Cerebellar nuclear complex (tissue), 1 donor: Measurements from ENCODE around the gene MYCBPAP.
"Not testable (repeated sequence)": the region's sequence is repeated elsewhere in the genome, so short reads cannot be mapped to it uniquely, and the experiment has no call there.

Source experiments
- DNase-seq, 2 experiments: peaks; one replicate each; lab custom pipeline; 2025; lab: John Stamatoyannopoulos, UW

Gene MYCBPAP

DNA sequence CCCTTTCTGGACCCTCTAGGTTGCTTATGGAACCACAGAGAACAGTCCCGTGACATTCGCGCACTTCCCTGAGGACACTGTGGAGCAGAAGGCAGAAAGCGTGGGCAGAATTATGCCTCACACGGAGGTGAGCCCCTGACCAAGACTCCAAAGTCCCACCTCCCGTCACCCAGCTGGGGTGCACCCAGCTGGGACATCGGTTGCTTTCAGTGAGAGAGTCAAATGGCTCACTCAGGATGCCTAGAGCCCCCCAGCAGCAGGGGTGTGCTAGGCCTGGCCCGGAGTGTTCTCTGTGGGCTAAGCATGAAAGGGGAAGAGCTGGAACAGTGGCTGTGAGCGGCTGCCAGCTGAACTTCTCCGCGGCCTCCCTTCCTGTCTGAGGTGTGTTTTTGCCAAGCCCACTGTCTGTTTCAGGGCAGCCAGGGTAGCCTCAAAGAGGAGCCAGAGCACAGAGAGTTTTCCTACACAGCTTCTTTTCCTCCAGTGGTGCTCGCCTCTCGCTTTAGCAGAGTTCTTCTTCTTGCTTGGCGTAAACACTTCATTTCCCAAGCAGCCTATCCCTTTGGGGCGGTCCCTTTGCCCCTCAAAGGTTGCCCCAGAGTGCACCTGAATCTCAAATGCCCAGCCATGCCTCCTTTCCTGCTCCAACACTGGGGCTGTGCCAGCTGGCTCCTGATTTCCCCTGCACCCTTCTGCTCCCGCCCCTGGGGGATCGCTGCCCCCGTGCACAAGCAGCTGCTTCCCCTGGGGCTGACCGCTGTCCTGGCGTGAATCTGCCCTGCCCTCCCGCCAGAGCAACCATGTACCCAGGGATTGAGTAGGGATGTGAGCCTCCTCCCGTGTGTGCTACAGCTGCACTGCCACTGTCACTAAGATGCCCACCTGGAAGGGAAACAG lies 37.0 kb upstream of the MYCBPAP start:
- DNase-seq, result no peak

DNA sequence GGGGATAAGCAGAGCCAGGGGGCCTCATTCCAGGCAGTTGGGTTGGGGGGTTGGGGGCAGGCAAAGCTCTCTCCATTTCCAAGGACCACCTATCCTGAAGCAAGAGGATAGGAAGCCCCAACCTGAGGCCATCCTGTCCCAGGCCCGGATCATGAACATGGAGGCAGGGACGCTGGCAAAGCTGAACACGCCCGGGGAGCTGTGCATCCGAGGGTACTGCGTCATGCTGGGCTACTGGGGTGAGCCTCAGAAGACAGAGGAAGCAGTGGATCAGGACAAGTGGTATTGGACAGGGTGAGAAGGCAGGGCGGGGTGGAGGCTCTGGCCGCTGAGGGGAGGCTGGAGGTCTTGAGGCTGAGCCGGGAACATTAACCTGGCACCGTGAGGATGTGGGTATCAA lies 36.0 kb upstream of the MYCBPAP start:
- DNase-seq, result no peak

DNA sequence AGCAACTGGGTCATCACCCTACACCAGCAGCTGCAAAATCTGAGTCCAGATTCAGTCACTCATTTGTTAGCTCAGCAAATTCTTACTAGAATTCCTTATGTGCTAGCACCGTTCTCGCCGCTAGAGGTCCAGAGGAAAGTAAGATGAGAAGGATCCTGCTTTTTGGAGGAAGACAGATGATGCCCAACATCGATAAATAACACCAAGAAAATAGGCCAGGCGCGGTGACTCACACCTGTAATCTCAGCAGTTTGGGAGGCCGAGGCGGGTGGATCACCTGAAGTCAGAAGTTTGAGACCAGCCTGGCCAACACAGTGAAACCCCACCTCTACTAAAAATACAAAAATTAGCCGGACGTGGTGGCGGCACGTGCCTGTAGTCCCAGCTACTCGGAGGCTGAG lies 35.5 kb upstream of the MYCBPAP start:
- DNase-seq, result not testable (repeated sequence)

DNA sequence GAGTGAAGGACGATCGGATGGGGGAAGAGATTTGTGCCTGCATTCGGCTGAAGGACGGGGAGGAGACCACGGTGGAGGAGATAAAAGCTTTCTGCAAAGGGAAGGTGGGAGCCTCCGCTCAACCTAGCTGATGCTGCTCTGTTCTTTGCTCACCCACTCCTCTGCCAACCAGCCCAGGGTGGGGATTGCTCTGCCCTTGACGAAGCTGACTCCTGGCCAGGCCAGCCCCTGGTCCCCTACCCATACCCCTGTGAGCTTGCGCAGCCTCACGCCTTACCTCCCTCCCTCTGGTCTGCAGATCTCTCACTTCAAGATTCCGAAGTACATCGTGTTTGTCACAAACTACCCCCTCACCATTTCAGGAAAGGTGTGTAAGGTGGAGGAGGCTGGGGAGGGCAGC lies 34.3 kb upstream of the MYCBPAP start:
- DNase-seq, result no peak

DNA sequence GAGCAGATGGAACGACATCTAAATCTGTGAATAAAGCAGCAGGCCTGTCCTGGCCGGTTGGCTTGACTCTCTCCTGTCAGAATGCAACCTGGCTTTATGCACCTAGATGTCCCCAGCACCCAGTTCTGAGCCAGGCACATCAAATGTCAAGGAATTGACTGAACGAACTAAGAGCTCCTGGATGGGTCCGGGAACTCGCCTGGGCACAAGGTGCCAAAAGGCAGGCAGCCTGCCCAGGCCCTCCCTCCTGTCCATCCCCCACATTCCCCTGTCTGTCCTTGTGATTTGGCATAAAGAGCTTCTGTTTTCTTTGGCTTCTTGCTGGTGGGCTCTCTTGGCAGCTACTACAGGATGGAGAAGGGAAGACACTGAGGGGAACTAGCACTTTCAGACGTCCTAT lies 33.7 kb upstream of the MYCBPAP start:
- DNase-seq, result no peak

DNA sequence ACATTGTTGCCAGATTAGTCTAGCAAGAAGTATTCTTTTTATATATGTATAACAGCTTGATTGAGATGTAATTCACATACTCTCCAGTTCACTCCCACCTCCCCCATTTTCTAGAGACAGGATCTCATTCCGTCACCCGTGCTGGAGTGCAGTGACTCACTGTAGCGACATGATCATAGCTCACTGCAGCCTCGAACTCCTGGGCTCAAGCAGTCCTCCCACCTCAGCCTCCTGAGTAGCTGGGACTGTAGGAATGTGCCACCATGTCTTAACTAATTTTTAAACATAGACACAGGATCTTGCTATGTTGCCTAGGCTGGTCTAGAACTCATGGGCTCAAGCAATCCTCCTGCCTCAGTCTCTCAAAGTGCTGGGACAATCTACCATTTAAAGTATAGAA lies 32.9 kb upstream of the MYCBPAP start:
- no peak for DNase-seq

DNA sequence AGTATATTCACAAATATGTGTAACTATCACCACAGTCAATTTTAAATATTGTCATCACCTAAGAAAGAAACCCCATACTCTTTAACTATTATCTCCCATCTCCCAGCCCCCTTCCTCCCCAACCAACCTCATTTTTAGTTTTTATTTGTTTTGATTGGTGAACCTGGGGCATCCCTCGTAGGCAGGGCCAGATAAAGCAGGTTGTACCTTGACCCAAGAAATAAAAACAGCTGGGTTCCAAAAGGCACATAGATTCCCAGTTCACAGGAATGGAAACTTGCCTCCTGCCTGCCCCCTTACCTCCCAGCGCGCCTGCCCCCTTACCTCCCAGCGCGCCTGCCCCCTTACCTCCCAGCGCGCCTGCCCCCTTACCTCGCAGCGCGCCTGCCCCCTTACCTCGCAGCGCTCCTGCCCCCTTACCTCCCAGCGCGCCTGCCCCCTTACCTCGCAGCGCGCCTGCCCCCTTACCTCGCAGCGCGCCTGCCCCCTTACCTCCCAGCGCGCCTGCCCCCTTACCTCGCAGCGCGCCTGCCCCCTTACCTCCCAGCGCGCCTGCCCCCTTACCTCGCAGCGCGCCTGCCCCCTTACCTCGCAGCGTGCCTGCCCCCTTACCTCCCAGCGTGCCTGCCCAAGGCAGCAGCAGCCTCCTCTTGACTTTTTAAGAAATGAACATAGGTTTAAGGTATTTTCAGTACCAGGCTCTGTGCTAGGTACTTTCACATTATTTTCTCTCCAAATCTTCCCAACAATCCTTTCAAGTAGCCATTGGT lies 32.3 kb upstream of the MYCBPAP start:
- DNase-seq, result not testable (repeated sequence)

DNA sequence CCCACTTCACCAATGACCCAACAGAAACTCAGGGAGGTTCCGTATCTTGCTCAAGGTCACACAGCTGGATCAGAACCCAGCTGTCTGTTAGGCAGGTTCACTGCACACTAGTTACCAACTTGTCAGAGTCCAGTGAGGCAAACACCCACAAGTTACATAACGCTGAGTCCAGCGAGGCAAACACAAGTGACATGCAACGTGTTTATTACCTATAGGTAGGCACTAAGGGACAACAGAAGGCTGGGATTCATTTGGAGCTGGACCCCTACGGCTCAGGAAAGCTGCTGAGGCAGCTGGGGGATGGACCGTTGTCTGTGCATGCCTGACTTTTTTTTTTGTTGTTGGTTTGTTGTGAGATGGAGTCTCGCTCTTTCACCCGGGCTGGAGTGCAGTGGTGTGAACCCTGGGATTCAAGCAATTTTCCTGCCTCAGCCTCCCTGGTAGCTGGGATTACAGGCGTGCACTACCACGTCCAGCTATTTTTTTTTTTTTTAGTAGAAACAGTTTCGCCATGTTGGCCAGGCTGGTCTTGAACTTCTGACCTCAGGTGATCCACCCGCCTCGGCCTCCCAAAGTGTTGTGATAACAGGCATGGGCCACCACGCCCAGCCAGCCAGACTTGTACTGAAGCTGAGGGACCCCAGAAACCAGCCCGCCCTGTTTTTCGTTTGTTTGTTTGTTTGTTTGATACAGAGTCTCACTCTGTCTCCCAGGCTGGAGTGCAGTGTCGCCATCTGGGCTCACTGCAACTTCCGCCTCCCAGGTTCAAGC lies 31.5 kb upstream of the MYCBPAP start:
- DNase-seq, result peak in 1 of 2 experiments; percentile 44

DNA sequence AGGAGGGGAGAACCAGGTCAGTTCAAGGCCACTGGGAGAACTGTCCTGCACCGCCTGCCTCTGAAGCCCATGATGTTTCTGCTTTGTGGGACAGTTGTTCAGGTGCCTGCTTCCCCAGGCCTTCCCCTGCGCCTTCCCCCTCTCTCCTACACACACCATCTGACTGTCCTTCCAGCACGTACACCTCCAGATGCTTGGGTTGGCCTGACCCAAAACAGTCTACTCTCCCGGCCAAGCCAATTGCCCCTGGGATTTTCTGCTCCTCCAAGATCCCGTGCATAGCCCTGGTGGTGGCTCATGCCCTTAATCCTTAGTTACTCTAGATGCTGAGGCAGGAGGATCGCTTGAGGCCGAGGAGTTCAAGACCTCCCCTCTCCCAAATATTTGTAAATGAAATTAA lies 30.3 kb upstream of the MYCBPAP start:
- no peak for DNase-seq

DNA sequence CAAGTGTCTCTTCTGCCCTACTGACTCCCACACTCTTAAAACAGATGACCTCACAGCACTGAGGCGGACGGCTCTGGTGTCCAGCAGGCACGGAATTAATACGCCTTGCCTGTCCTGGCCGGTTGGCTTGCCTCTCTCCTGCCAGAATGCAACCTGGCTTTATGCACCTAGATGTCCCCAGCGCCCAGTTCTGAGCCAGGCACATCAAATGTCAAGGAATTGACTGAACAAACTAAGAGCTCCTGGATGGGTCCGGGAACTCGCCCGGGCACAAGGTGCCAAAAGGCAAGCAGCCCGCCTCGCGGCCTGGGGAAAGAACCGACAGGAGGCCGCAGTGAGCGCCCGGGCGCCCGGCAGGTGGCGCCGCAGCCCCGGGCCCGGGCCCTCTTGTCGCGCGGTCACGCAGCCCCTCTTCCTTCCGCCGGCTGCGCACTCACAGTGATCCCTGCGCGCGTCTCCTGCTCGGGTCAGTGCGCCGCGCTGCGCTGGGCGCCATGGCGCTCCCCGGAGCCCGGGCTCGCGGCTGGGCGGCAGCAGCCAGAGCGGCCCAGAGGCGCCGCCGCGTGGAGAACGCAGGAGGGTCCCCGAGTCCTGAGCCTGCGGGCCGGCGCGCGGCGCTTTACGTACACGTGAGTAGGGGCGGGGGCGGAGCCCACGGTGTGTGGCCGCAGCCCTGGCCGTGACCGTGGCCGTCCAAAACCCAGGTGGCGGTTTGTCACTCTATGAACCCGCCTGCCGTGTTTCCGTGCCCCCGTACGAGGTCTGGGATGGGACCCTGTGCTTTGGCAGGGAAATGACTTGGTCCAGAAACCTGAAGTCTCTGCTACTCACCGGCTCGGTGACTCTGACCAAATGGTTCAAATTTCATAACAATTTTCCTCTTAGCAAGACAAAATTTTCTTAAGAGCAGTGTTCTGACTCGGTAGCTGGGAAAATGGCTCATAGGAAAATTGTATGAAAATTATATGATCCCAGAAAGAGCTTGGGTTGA lies 29.6 kb upstream of the MYCBPAP start, which contains the start of gene RSAD1:
RSAD1 (plus strand) TSS at position 470 of the 991 bp plus-strand sequence; CDS start at position 495, 25 bp downstream.
- DNase-seq, result peak in 1 of 2 experiments; percentile 74

DNA sequence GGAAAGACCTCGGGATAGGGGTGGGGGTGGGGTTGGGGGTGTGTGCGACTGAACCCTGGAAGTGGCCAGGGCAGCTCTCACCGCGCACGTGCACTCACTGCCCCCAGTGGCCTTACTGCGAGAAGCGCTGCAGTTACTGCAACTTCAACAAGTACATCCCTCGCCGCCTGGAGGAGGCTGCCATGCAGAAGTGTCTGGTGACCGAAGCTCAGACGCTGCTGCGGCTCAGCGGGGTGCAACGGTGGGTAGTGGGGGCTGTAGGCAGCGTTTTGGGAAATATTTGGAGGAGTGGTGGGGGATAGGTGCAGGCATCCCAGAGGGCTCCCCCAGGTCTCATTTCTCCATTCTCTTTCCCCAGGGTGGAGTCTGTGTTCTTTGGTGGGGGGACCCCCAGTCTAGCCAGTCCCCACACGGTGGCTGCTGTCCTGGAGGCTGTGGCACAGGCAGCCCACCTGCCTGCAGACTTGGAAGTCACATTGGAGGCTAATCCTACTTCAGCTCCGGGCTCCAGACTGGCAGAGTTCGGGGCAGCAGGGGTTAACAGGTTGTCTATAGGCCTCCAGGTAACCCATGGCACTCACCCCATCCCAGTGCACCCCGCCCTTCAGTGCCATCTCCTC lies 28.6 kb upstream of the MYCBPAP start:
- DNase-seq, result no peak

DNA sequence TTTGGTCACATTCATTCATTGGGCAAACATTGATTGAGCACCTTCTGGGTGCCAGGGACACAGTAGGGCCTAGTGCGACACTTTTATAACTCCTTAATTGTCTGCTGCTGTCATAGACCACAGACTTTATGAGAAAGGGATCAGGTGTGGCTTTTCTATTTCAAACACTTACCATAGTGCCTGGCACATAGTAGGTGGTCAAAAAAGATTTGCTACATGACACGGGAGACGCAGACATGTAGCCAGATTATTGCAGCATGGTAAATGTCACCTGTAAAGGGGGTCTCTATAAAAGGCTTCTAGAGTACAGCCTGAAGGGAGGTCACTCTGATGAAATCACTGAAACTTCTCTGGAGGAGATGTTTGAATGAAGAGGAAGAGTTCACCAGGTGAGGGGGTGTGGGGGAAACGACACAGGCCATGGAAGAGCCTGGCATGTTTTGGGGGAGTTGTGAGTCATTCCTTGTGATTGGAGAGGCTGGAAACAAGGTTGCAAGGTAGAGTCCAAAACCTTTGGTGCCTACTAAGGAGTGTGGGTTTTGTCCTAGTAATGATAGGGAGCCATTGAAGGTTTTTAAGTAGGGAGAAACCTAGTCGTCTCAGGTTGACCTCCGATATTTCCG lies 28.0 kb upstream of the MYCBPAP start:
- DNase-seq, result no peak

DNA sequence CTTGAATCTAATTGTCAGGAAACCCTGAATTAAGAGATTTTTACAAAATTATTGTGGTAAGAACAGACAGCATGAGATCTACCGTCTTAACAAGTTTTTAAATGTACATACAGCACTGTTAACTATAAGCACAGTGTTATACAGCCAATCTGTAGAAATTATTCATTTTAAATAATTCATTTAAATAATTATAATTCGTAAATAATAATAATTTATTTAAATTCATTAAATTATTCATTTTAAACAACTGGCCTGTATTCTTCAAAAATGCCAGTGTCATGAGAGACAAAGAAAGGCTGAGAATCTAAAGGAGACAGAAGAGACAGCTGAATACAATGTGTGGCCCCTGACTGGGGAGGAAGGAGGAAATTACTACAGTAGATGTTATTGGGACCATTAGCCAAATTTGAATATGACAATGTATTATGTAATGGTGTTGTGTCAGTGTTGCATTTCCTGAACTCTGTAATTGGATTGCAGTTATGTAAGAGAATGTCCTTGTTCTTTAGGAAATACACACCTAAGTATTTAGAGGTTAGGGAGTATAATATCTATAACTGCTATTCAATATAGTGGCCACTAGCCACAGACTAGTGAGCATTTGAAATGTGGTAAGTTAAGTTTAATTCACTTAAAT lies 27.3 kb upstream of the MYCBPAP start:
- DNase-seq, result no peak

DNA sequence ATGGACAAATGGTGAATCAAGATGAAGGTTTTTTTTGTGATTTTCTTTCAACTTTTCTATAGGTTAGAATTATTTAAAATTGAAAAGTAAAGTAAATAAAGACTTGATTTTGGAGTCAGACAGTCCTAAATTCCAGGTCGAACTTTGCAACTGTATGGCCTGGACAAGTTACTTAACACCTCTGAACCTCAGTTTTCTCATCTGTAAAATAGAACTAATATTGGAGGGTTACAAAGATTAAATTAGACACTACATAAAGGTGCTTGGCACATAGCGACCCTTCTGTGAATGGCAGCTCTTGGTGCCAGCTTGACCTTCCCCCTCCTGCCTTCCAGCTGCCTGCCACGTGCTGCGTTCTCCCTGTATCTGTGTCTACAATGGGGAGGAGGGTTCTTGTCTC lies 26.6 kb upstream of the MYCBPAP start:
- DNase-seq, result no peak

DNA sequence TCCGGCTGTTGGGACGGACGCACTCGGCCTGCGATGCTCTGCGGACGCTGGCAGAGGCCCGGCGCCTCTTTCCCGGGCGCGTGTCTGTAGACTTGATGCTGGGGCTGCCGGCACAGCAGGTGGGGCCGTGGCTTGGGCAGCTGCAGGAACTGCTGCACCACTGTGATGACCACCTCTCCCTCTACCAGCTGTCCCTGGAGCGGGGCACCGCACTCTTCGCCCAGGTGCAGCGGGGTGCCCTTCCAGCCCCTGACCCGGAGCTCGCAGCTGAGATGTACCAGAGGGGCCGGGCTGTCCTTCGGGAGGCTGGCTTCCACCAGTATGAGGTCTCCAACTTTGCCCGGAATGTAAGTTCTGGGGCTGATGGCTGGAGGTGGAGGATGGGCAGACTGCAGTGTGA lies 26.1 kb upstream of the MYCBPAP start:
- DNase-seq, result no peak

DNA sequence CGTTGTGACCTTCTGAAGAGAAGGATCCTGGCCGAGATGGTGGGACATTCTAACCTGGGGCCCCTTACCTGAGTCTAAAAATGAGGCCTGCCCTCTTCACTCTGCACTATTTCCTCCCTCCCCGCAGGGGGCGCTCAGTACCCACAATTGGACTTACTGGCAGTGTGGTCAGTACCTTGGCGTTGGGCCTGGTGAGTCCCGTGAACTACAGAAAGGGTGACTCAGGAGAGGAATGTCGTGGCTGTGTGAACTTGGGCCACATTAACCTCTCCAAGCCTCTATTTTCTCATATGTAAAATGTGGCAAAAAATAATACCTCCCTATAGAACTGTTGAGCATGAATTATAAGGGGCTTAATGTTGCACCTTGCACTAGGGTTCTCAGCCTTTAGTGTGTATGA lies 25.7 kb upstream of the MYCBPAP start:
- DNase-seq, result peak; percentile 66 to 83

DNA sequence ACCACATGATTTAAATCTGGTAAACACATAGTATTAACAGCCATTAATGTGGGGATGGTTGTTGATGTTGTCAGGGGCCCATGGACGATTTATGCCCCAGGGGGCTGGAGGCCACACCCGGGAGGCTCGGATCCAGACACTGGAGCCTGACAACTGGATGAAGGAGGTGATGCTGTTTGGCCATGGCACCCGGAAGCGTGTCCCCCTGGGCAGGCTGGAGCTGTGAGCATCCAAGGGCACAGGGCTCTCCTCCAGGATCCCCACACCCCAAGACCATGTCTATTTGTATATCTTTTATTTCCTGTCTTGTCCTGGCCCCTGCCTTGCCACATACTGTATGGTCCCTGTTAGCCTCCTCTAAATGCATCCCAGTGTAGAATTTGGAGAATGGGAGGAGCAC lies 25.0 kb upstream of the MYCBPAP start:
- DNase-seq, result no peak

DNA sequence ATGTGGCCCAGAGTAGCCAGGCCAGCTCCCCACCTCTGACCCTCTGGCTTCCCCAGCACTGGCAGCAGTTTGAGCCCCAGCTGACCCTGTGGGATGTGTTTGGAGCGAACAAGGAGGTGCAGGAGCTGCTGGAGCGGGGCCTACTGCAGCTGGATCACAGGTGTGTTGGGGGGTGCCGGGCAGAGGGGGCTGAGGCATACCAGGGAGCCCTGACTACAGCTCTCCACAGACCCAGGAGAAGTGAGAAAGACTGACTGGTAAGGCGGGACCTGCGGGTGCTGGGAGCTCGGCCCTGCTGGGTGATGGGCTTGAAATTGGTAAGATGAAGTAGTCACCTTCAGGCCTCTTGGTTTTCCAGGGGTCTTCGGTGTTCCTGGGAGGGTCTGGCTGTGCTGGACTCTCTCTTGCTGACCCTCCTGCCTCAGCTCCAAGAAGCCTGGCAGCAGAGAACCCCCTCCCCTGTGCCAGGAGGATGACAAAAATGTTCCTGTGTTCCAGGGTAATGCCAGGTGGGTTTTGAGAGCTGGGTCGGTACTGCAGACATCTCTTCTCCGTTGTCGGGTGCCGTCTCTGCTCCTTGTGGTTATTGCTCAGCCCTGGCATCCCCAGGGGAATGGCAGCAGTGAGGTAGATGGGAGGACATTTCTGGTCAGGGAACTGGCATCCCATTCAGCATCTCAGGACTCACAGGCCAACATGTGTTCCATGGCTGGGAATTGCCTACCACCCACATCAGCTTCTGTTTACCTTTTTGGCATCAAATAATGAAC lies 23.7 kb upstream of the MYCBPAP start:
- DNase-seq, result no peak
